Type B pancreatic cell (in vitro differentiated cells): ENCODE results near the gene CFAP65. TPM values are rescaled to one million over a fixed set of nuclear protein-coding genes. Genes with fewer than 3 reads are reported as not detected.

Source experiments
- DNase-seq: peaks from one replicate; pipeline ENCODE4 v3.0.0; 2021; ENCODE audit warnings: mixed read lengths; ENCODE audit not compliant: unreplicated experiment; ENCODE audit errors: extremely low spot score
- H3K27ac Mint-ChIP-seq: 2 replicates; pipeline ENCODE4 v1.8.0; 2021; ENCODE audit warnings: mild to moderate bottlenecking, mixed read lengths
- H3K27me3 Mint-ChIP-seq: 2 replicates; pipeline ENCODE4 v1.8.0; 2021; ENCODE audit warnings: mixed read lengths
- H3K36me3 Mint-ChIP-seq: 2 replicates; pipeline ENCODE4 v1.8.0; 2021; ENCODE audit warnings: mixed read lengths
- H3K4me1 Mint-ChIP-seq: one replicate; pipeline ENCODE4 v1.8.0; 2021; ENCODE audit warnings: mixed read lengths; ENCODE audit not compliant: unreplicated experiment
- H3K4me3 Mint-ChIP-seq: 2 replicates; pipeline ENCODE4 v1.8.0; 2021; ENCODE audit warnings: mild to moderate bottlenecking, mixed read lengths
- H3K9me3 Mint-ChIP-seq: 2 replicates; pipeline ENCODE4 v1.8.0; 2021; ENCODE audit warnings: mixed read lengths
- CTCF ChIP-seq: fragments of 200-600 bp; sonication (generic); conservative IDR thresholded peaks from 2 replicates; pipeline ENCODE4 v1.5.0; 2021; ENCODE audit warnings: antibody characterized with exemption, mild to moderate bottlenecking
- total RNA-seq: library from RNA; stranded (reverse); gene quantifications from 2 replicates; pipeline ENCODE4 v1.2.1, GENCODE V29; 2021; ENCODE audit warnings: low replicate concordance

CFAP65 gene
- total RNA-seq, 1 donor from 2014 or later = 2.1 TPM

- Mint-ChIP-seq H3K4me1 (peaks cover 13% of the 10 kb centered on the region), H3K4me3 (no peak overlapping the region), H3K27ac (no peak overlapping the region)
Measured at GRCh38 chr2:219087361-219087760, 46.0 kb upstream of the CFAP65 start.

GRCh38 chr2:219086196-219086595, 44.9 kb upstream of the CFAP65 start:
- no peak for DNase-seq
- H3K27ac Mint-ChIP-seq = no peak overlapping the region
- H3K27me3 Mint-ChIP-seq = peaks cover 3% of the 10 kb centered on the region
- peaks cover 4% of the 10 kb centered on the region for H3K36me3 Mint-ChIP-seq
- H3K9me3 Mint-ChIP-seq = no peaks in the 10 kb centered on the region
- H3K4me3 Mint-ChIP-seq = no peak overlapping the region
- H3K4me1 Mint-ChIP-seq = peaks cover 13% of the 10 kb centered on the region
- TF ChIP-seq CTCF = no peak

More at GRCh38 chr2:219087361-219087760, 46.0 kb upstream of the CFAP65 start:
- TF ChIP-seq CTCF = no peak
- no peak for DNase-seq
- Mint-ChIP-seq H3K27me3 (peaks cover 3% of the 10 kb centered on the region), H3K36me3 (peaks cover 4% of the 10 kb centered on the region), H3K9me3 (no peaks in the 10 kb centered on the region)

- TF ChIP-seq CTCF = no peak
- Mint-ChIP-seq H3K27me3 (peaks cover 3% of the 10 kb centered on the region), H3K36me3 (peaks cover 4% of the 10 kb centered on the region), H3K9me3 (no peaks in the 10 kb centered on the region), H3K4me1 (peaks cover 13% of the 10 kb centered on the region), H3K27ac (no peak overlapping the region), H3K4me3 (no peak overlapping the region)
- no peak for DNase-seq
Measured at GRCh38 chr2:219084791-219085190, 43.5 kb upstream of the CFAP65 start.

- Mint-ChIP-seq H3K36me3 (no peaks in the 10 kb centered on the region), H3K4me1 (peaks cover 12% of the 10 kb centered on the region), H3K4me3 (no peak overlapping the region), H3K9me3 (no peaks in the 10 kb centered on the region), H3K27ac (no peak overlapping the region), H3K27me3 (peaks cover 3% of the 10 kb centered on the region)
- no peak for TF ChIP-seq CTCF
- DNase-seq = no peak
Measured at GRCh38 chr2:219082332-219082958, 41.1 kb upstream of the CFAP65 start.

- Mint-ChIP-seq H3K27me3 (peaks cover 3% of the 10 kb centered on the region), H3K4me3 (no peak overlapping the region), H3K27ac (no peak overlapping the region), H3K4me1 (peaks cover 6% of the 10 kb centered on the region), H3K36me3 (peaks cover 4% of the 10 kb centered on the region), H3K9me3 (no peaks in the 10 kb centered on the region)
- DNase-seq = no peak
- no peak for TF ChIP-seq CTCF
Measured at GRCh38 chr2:219081701-219082331, 40.5 kb upstream of the CFAP65 start.
